MM.1S (cell line): ENCODE measurements around the gene DNM1.

Experiments
- CTCF ChIP-seq: fragments of 300-600 bp; sonication (generic); IDR thresholded peaks from 2 replicates; pipeline ENCODE4 v1.5.1; 2016; ENCODE audit warnings: antibody characterized with exemption, low read length, mixed read lengths
- EZH2phosphoT487 ChIP-seq: fragments of 300-600 bp; sonication (generic); IDR thresholded peaks from 2 replicates; pipeline ENCODE4 v1.6.1; 2018; ENCODE audit warnings: antibody characterized with exemption, low read length

- TF ChIP-seq EZH2phosphoT487: no peak
- TF ChIP-seq CTCF: no peak
Measured at GRCh38 chr9:128276574-128277270, 73.5 kb downstream of the DNM1 start.
